Pons (tissue), 1 donor: ENCODE data around the gene MAMLD1.

Experiments used
- DNase-seq: peaks from one replicate; pipeline ENCODE4 v3.0.0-alpha.2; 2016; ENCODE audit warnings: low spot score

Gene MAMLD1

GRCh38 chrX:150405576-150405975 lies 42.5 kb downstream of the MAMLD1 start:
- no peak for DNase-seq

GRCh38 chrX:150406596-150406995 lies 43.5 kb downstream of the MAMLD1 start:
- DNase-seq = no peak

- DNase-seq = no peak
These were observed 44.9 kb downstream of the MAMLD1 start for GRCh38 chrX:150408007-150408406.

- DNase-seq = no peak
These were observed 45.4 kb downstream of the MAMLD1 start for GRCh38 chrX:150408561-150408960.

GRCh38 chrX:150409486-150409885 lies 46.4 kb downstream of the MAMLD1 start:
- DNase-seq = no peak

- no peak for DNase-seq
These were observed 46.8 kb downstream of the MAMLD1 start for GRCh38 chrX:150409964-150410363.

GRCh38 chrX:150410513-150410912 lies 47.4 kb downstream of the MAMLD1 start:
- DNase-seq = no peak

GRCh38 chrX:150411656-150412055 lies 48.5 kb downstream of the MAMLD1 start:
- DNase-seq = no peak

GRCh38 chrX:150414228-150414627 lies 51.1 kb downstream of the MAMLD1 start:
- no peak for DNase-seq

GRCh38 chrX:150416469-150416868 lies 53.4 kb downstream of the MAMLD1 start:
- DNase-seq = no peak

- no peak for DNase-seq
These were observed 58.7 kb downstream of the MAMLD1 start for GRCh38 chrX:150421816-150422215.

- DNase-seq = no peak
These were observed 66.5 kb downstream of the MAMLD1 start for GRCh38 chrX:150429594-150429993.

GRCh38 chrX:150436195-150436594 lies 73.1 kb downstream of the MAMLD1 start:
- no peak for DNase-seq

- DNase-seq = no peak
These were observed 75.0 kb downstream of the MAMLD1 start for GRCh38 chrX:150438165-150438564.

GRCh38 chrX:150446151-150446550 lies 83.0 kb downstream of the MAMLD1 start:
- DNase-seq = no peak

- DNase-seq = no peak
These were observed 83.9 kb downstream of the MAMLD1 start for GRCh38 chrX:150446995-150447394.

- DNase-seq = no peak
These were observed 86.2 kb downstream of the MAMLD1 start for GRCh38 chrX:150449313-150449712.

- no peak for DNase-seq
These were observed 87.5 kb downstream of the MAMLD1 start for GRCh38 chrX:150450519-150451177.

GRCh38 chrX:150451953-150452352 lies 88.8 kb downstream of the MAMLD1 start:
- DNase-seq = no peak

- no peak for DNase-seq
These were observed 91.0 kb downstream of the MAMLD1 start for GRCh38 chrX:150454083-150454482.

- DNase-seq = no peak
These were observed 91.5 kb downstream of the MAMLD1 start for GRCh38 chrX:150454508-150455214.

GRCh38 chrX:150455215-150455608 lies 92.1 kb downstream of the MAMLD1 start:
- DNase-seq = no peak

GRCh38 chrX:150456466-150456865 lies 93.3 kb downstream of the MAMLD1 start:
- no peak for DNase-seq

GRCh38 chrX:150456941-150457340 lies 93.8 kb downstream of the MAMLD1 start:
- no peak for DNase-seq
